HEK293 (cell line): ENCODE measurements around the gene PLAGL1.

Source experiments
- CTCF ChIA-PET: fragments of 350-600 bp; formaldehyde crosslinking; extraction: SDS; loops from one replicate; lab custom pipeline; 2021; ENCODE audit warnings: antibody characterized with exemption; lab: Yijun Ruan, JAX
- POLR2A ChIA-PET: fragments of 300-600 bp; formaldehyde crosslinking; extraction: SDS; loops from one replicate; lab custom pipeline; 2020; ENCODE audit warnings: antibody characterized with exemption, inconsistent platforms; lab: Yijun Ruan, JAX
- H3K27ac ChIP-seq: fragments of 200-500 bp; sonication (Bioruptor generic); 2 replicates; pipeline ENCODE4 v1.5.1; 2014; ENCODE audit warnings: low read depth, low read length, control low read depth, inconsistent platforms; ENCODE audit errors: extremely low read depth
- H3K36me3 ChIP-seq, 2 experiments: fragments of 200-500 bp in 1 of 2; sonication (Bioruptor generic) in 1 of 2; 1 replicate in 1 of 2; 2 replicates in 1 of 2; pipeline ENCODE4 v1.5.1; 2014 to 2017; ENCODE audit warnings: inconsistent platforms in 2 of 2, low read length in 2 of 2; ENCODE audit not compliant: control insufficient read depth in 2 of 2, insufficient read depth in 1 of 2
- H3K4me1 ChIP-seq: fragments of 200-500 bp; sonication (Bioruptor generic); 2 replicates; pipeline ENCODE4 v1.5.1; 2014; ENCODE audit warnings: mild to moderate bottlenecking, low read length, inconsistent platforms; ENCODE audit not compliant: control insufficient read depth, insufficient read depth
- H3K4me3 ChIP-seq: 2 replicates; pipeline ENCODE4 v1.5.1; 2011; ENCODE audit warnings: low read depth, mild to moderate bottlenecking, control low read depth, low read length, moderate library complexity
- H3K9me3 ChIP-seq: fragments of 200-500 bp; sonication (Bioruptor generic); 2 replicates; pipeline ENCODE4 v1.5.1; 2014; ENCODE audit warnings: low read depth, low read length, inconsistent platforms; ENCODE audit not compliant: control insufficient read depth, insufficient read depth
- GLI4 ChIP-seq: fragments of 450-650 bp; formaldehyde crosslinking; IDR thresholded peaks from 2 replicates; pipeline ENCODE4 v1.5.1; 2016; ENCODE audit warnings: missing biosample characterization, missing genetic modification characterization
- HOXA7 ChIP-seq: sonication (generic); formaldehyde crosslinking; IDR thresholded peaks from 2 replicates; pipeline ENCODE4 v1.8.1; 2022; ENCODE audit warnings: missing genetic modification reagents, borderline replicate concordance
- MYNN ChIP-seq: fragments of 450-650 bp; formaldehyde crosslinking; IDR thresholded peaks from 2 replicates; pipeline ENCODE4 v1.5.1; 2016; ENCODE audit warnings: missing biosample characterization, missing genetic modification characterization, borderline replicate concordance
- PRDM2 ChIP-seq: fragments of 450-650 bp; formaldehyde crosslinking; IDR thresholded peaks from 2 replicates; pipeline ENCODE4 v1.5.1; 2016; ENCODE audit warnings: missing biosample characterization, missing genetic modification characterization, borderline replicate concordance
- REPIN1 ChIP-seq: fragments of 450-650 bp; formaldehyde crosslinking; IDR thresholded peaks from 2 replicates; pipeline ENCODE4 v1.5.1; 2017; ENCODE audit warnings: missing biosample characterization, missing genetic modification characterization, low read depth
- SCRT2 ChIP-seq: fragments of 450-650 bp; formaldehyde crosslinking; IDR thresholded peaks from 2 replicates; pipeline ENCODE4 v1.5.1; 2016; ENCODE audit warnings: missing biosample characterization, missing genetic modification characterization
- SP3 ChIP-seq: fragments of 450-650 bp; formaldehyde crosslinking; IDR thresholded peaks from 2 replicates; pipeline ENCODE4 v1.5.1; 2016; ENCODE audit warnings: missing biosample characterization, missing genetic modification characterization
- WT1 ChIP-seq: fragments of 450-650 bp; formaldehyde crosslinking; IDR thresholded peaks from 2 replicates; pipeline ENCODE4 v1.5.1; 2016; ENCODE audit warnings: missing biosample characterization, missing genetic modification characterization
- ZBTB21 ChIP-seq: fragments of 450-650 bp; formaldehyde crosslinking; IDR thresholded peaks from 2 replicates; pipeline ENCODE4 v1.5.1; 2017; ENCODE audit warnings: missing biosample characterization, missing genetic modification characterization
- ZFP3 ChIP-seq: fragments of 450-650 bp; formaldehyde crosslinking; IDR thresholded peaks from 2 replicates; pipeline ENCODE4 v1.5.1; 2016; ENCODE audit warnings: low read depth, missing biosample characterization, missing genetic modification characterization
- ZFP69B ChIP-seq: fragments of 450-650 bp; formaldehyde crosslinking; IDR thresholded peaks from 2 replicates; pipeline ENCODE4 v1.5.1; 2016; ENCODE audit warnings: missing biosample characterization, missing genetic modification characterization
- ZNF146 ChIP-seq: fragments of 450-650 bp; formaldehyde crosslinking; IDR thresholded peaks from 2 replicates; pipeline ENCODE4 v1.5.1; 2016; ENCODE audit warnings: missing biosample characterization, missing genetic modification characterization
- ZNF184 ChIP-seq: fragments of 450-650 bp; IDR thresholded peaks from 2 replicates; pipeline ENCODE4 v1.5.1; 2018; ENCODE audit warnings: missing biosample characterization, mild to moderate bottlenecking, missing genetic modification characterization
- ZNF19 ChIP-seq: fragments of 450-650 bp; formaldehyde crosslinking; IDR thresholded peaks from 2 replicates; pipeline ENCODE4; 2016; ENCODE audit warnings: missing biosample characterization, missing genetic modification characterization, low read depth
- ZNF266 ChIP-seq: fragments of 450-650 bp; formaldehyde crosslinking; IDR thresholded peaks from 2 replicates; pipeline ENCODE4 v1.5.1; 2016; ENCODE audit warnings: missing biosample characterization, missing genetic modification characterization, low read depth
- ZNF350 ChIP-seq: fragments of 450-650 bp; formaldehyde crosslinking; IDR thresholded peaks from 2 replicates; pipeline ENCODE4 v1.5.0; 2017; ENCODE audit warnings: missing biosample characterization, mild to moderate bottlenecking, missing genetic modification characterization
- ZNF404 ChIP-seq: fragments of 450-650 bp; formaldehyde crosslinking; IDR thresholded peaks from 2 replicates; pipeline ENCODE4 v1.5.1; 2017; ENCODE audit warnings: missing biosample characterization, missing genetic modification characterization
- ZNF514 ChIP-seq: fragments of 450-650 bp; formaldehyde crosslinking; IDR thresholded peaks from 2 replicates; pipeline ENCODE4 v1.5.1; 2016; ENCODE audit warnings: missing biosample characterization, missing genetic modification characterization
- ZNF529 ChIP-seq: fragments of 450-650 bp; formaldehyde crosslinking; IDR thresholded peaks from 2 replicates; pipeline ENCODE4 v1.5.1; 2017; ENCODE audit warnings: missing genetic modification characterization, missing biosample characterization; ENCODE audit not compliant: insufficient replicate concordance
- ZNF530 ChIP-seq: fragments of 450-650 bp; formaldehyde crosslinking; IDR thresholded peaks from 2 replicates; pipeline ENCODE4 v1.5.1; 2016; ENCODE audit warnings: low read depth, missing biosample characterization, missing genetic modification characterization
- ZNF623 ChIP-seq: fragments of 450-650 bp; formaldehyde crosslinking; IDR thresholded peaks from 2 replicates; pipeline ENCODE4 v1.5.1; 2016; ENCODE audit warnings: missing biosample characterization, missing genetic modification characterization
- ZNF768 ChIP-seq: fragments of 450-650 bp; formaldehyde crosslinking; IDR thresholded peaks from 2 replicates; pipeline ENCODE4 v1.5.1; 2018; ENCODE audit warnings: missing biosample characterization, mild to moderate bottlenecking, missing genetic modification characterization
- ZSCAN30 ChIP-seq: fragments of 450-650 bp; IDR thresholded peaks from 2 replicates; pipeline ENCODE4 v1.5.1; 2018; ENCODE audit warnings: missing biosample characterization, mild to moderate bottlenecking, missing genetic modification characterization, moderate library complexity
- ZSCAN4 ChIP-seq: fragments of 450-650 bp; formaldehyde crosslinking; IDR thresholded peaks from 2 replicates; pipeline ENCODE4 v1.5.1; 2017; ENCODE audit warnings: missing biosample characterization, missing genetic modification characterization

The PLAGL1 gene

GRCh38 chr6:143955971-143956370 lies 52.1 kb downstream of the PLAGL1 start:
- ChIA-PET CTCF (interaction anchor here (0.7 to 11.3 kb wide), 4 partner anchors 9 to 381 kb away, joined by 3 to 120 read pairs (median 4); no protein-coding TSS in a partner anchor), POLR2A (no interaction called here)
- Histone ChIP-seq H3K36me3 (peaks cover 0 to 13% of the 10 kb centered on the region in 2 experiments; a peak in 1 of 3 replicates), H3K27ac (no peak overlapping the region), H3K4me3 (no peak overlapping the region), H3K9me3 (no peaks in the 10 kb centered on the region), H3K4me1 (no peaks in the 10 kb centered on the region)
- TF ChIP-seq ZNF530 (tag by site-specific recombination) (no peak), ZSCAN4 (no peak), REPIN1 (tag by site-specific recombination) (no peak), WT1 (tag by site-specific recombination) (no peak), ZNF266 (no peak), ZNF350 (tag by site-specific recombination) (no peak), ZNF184 (tag by site-specific recombination) (no peak), ZFP69B (no peak), ZNF529 (tag by site-specific recombination) (no peak), SP3 (tag by site-specific recombination) (no peak), HOXA7 (CRISPR knock-in tag) (no peak), SCRT2 (tag by site-specific recombination) (no peak)

- CTCF ChIA-PET, result interaction anchor here (0.6 to 11.3 kb wide), 2 partner anchors 12 to 418 kb away, joined by 3 to 120 read pairs; no protein-coding TSS in a partner anchor
- no peak overlapping the region for H3K4me3 ChIP-seq
- H3K4me1 ChIP-seq, result no peaks in the 10 kb centered on the region
- no peaks in the 10 kb centered on the region for H3K9me3 ChIP-seq
- H3K36me3 ChIP-seq, result peaks cover 0 to 4% of the 10 kb centered on the region in 2 experiments; a peak in 1 of 3 replicates
- TF ChIP-seq PRDM2 (tag by site-specific recombination) (no peak), ZFP3 (tag by site-specific recombination) (no peak), GLI4 (tag by site-specific recombination) (no peak), ZNF514 (tag by site-specific recombination) (no peak), ZNF19 (tag by site-specific recombination) (no peak), ZNF146 (tag by site-specific recombination) (no peak), ZSCAN30 (tag by site-specific recombination) (no peak), ZBTB21 (tag by site-specific recombination) (no peak), ZNF768 (tag by site-specific recombination) (no peak), MYNN (tag by site-specific recombination) (no peak), ZNF623 (tag by site-specific recombination) (no peak), ZNF404 (tag by site-specific recombination) (no peak)
- H3K27ac ChIP-seq, result no peak overlapping the region
- POLR2A ChIA-PET, result no interaction called here
Measured at GRCh38 chr6:143953922-143954321, 54.1 kb downstream of the PLAGL1 start.
